Measurements from ENCODE around the gene ALPK3. TPM values are rescaled to one million over a fixed set of nuclear protein-coding genes. Genes with fewer than 3 reads are reported as not detected.

ALPK3 gene
- total and polyA plus RNA-seq, 2 donors, result 1.1 to 1.3 TPM

DNA sequence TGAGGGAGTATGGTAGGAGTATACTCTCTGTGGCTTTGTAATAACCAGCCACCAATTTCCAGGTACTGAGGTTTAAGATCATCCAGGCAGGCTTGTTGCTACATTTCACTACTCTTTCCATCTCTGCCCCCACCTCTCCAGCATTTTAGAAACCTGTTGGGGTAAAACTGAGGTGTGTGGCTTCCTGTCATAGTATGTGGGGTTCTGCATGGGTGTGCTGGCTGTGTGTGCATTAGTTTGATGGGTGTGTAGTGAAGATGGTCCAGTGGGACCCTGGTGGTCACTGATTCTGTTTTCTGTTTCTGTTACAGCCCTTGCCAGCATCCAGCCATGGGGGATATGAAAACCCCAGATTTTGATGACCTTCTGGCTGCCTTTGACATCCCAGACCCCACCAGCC is 34.8 kb upstream of the ALPK3 start:
- DNase-seq (ENCODE audit: low read depth in 6 of 9, low spot score in 9 of 9), result no peak
- Histone ChIP-seq H3K4me1 (ENCODE audit: control insufficient read depth in 2 of 2, insufficient read depth in 2 of 2, low read length in 2 of 2) (no peaks in the 10 kb centered on the region), H3K36me3 (ENCODE audit: control insufficient read depth in 2 of 2, insufficient read depth in 2 of 2, low read length in 1 of 2) (peaks cover 43 to 59% of the 10 kb centered on the region in 2 donors), H3K27me3 (ENCODE audit: control insufficient read depth in 2 of 2, insufficient read depth in 1 of 2, low read length in 1 of 2) (no peaks in the 10 kb centered on the region), H3K9me3 (ENCODE audit: control insufficient read depth in 2 of 2, insufficient read depth in 1 of 2, low read length in 1 of 2) (no peaks in the 10 kb centered on the region), H3K4me3 (ENCODE audit: low read length in 2 of 2) (no peak overlapping the region), H3K27ac (ENCODE audit: low read depth in 1 of 2, low read length in 1 of 2) (no peak overlapping the region)

DNA sequence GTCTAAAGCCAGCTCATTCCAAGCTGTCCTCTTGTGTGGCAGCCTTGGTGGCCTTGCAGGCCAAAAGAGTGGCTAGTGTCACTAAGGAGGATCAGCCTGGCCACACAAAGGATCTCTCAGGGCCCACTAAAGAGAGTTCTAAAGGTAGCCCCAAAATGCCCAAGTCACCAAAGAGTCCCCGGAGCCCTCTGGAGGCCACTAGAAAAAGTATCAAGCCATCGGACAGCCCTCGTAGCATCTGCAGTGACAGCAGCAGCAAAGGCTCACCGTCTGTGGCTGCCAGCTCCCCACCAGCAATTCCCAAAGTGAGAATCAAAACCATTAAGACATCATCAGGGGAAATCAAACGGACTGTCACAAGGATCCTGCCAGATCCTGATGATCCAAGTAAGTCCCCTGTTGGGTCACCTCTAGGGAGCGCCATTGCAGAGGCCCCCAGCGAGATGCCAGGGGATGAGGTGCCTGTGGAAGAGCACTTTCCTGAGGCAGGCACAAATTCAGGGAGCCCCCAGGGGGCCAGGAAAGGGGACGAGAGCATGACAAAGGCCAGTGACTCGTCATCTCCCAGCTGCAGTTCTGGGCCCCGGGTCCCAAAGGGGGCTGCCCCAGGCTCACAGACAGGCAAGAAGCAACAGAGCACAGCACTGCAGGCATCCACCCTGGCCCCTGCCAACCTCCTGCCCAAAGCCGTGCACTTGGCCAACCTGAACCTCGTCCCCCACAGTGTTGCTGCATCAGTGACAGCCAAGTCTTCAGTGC is 33.5 kb upstream of the ALPK3 start:
- H3K9me3 ChIP-seq (ENCODE audit: control insufficient read depth in 2 of 2, insufficient read depth in 1 of 2, low read length in 1 of 2), result no peaks in the 10 kb centered on the region
- H3K4me3 ChIP-seq (ENCODE audit: low read length in 2 of 2), result no peak overlapping the region
- H3K36me3 ChIP-seq (ENCODE audit: control insufficient read depth in 2 of 2, insufficient read depth in 2 of 2, low read length in 1 of 2), result peaks cover 38 to 61% of the 10 kb centered on the region in 2 donors
- H3K4me1 ChIP-seq (ENCODE audit: control insufficient read depth in 2 of 2, insufficient read depth in 2 of 2, low read length in 2 of 2), result no peaks in the 10 kb centered on the region
- no peaks in the 10 kb centered on the region for H3K27me3 ChIP-seq (ENCODE audit: control insufficient read depth in 2 of 2, insufficient read depth in 1 of 2, low read length in 1 of 2)
- no peak for DNase-seq (ENCODE audit: low read depth in 6 of 9, low spot score in 9 of 9)
- 96% methylated on average over 12 of the region's 12 CpGs for WGBS
- H3K27ac ChIP-seq (ENCODE audit: low read depth in 1 of 2, low read length in 1 of 2), result no peak overlapping the region

- H3K27me3 ChIP-seq (ENCODE audit: control insufficient read depth in 2 of 2, insufficient read depth in 1 of 2, low read length in 1 of 2), result no peaks in the 10 kb centered on the region
- H3K27ac ChIP-seq (ENCODE audit: low read depth in 1 of 2, low read length in 1 of 2), result no peak overlapping the region
- 95% methylated on average over 17 of the region's 17 CpGs for WGBS
- no peaks in the 10 kb centered on the region for H3K4me1 ChIP-seq (ENCODE audit: control insufficient read depth in 2 of 2, insufficient read depth in 2 of 2, low read length in 2 of 2)
- no peak overlapping the region for H3K4me3 ChIP-seq (ENCODE audit: low read length in 2 of 2)
- no peaks in the 10 kb centered on the region for H3K9me3 ChIP-seq (ENCODE audit: control insufficient read depth in 2 of 2, insufficient read depth in 1 of 2, low read length in 1 of 2)
- peaks cover 38 to 59% of the 10 kb centered on the region in 2 donors for H3K36me3 ChIP-seq (ENCODE audit: control insufficient read depth in 2 of 2, insufficient read depth in 2 of 2, low read length in 1 of 2)
- DNase-seq (ENCODE audit: low read depth in 6 of 9, low spot score in 9 of 9), result no peak
Observed at GRCh38 chr15:84784262-84784661, 32.9 kb upstream of the ALPK3 start.

DNA sequence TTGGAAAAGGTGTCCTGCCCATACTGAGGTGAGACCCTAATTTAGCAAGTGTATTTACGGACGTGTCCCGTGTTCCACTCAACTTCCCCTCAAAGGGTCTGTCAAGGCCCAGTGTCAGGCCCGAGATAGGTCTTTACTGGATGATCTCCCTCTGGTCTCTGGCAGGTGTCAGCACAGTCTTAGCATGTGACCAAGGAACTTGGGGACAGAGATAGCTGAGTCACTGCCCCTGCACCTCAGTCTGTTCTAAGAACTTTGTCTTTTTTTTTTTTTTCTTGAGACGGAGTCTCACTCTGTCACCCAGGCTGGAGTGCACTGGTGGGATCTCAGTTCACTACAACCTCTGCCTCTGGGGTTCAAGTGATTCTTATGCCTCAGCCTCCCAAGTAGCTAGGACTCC is 32.1 kb upstream of the ALPK3 start:
- Histone ChIP-seq H3K9me3 (ENCODE audit: control insufficient read depth in 2 of 2, insufficient read depth in 1 of 2, low read length in 1 of 2) (no peaks in the 10 kb centered on the region), H3K27me3 (ENCODE audit: control insufficient read depth in 2 of 2, insufficient read depth in 1 of 2, low read length in 1 of 2) (no peaks in the 10 kb centered on the region), H3K36me3 (ENCODE audit: control insufficient read depth in 2 of 2, insufficient read depth in 2 of 2, low read length in 1 of 2) (peaks cover 40 to 59% of the 10 kb centered on the region in 2 donors), H3K4me1 (ENCODE audit: control insufficient read depth in 2 of 2, insufficient read depth in 2 of 2, low read length in 2 of 2) (no peaks in the 10 kb centered on the region), H3K27ac (ENCODE audit: low read depth in 1 of 2, low read length in 1 of 2) (no peak overlapping the region), H3K4me3 (ENCODE audit: low read length in 2 of 2) (no peak overlapping the region)
- WGBS, result 77% methylated on average over 5 of the region's 5 CpGs
- DNase-seq (ENCODE audit: low read depth in 6 of 9, low spot score in 9 of 9), result no peak

- Histone ChIP-seq H3K4me3 (ENCODE audit: low read length in 2 of 2) (no peak overlapping the region), H3K4me1 (ENCODE audit: control insufficient read depth in 2 of 2, insufficient read depth in 2 of 2, low read length in 2 of 2) (no peaks in the 10 kb centered on the region), H3K27ac (ENCODE audit: low read depth in 1 of 2, low read length in 1 of 2) (no peak overlapping the region), H3K27me3 (ENCODE audit: control insufficient read depth in 2 of 2, insufficient read depth in 1 of 2, low read length in 1 of 2) (no peaks in the 10 kb centered on the region), H3K9me3 (ENCODE audit: control insufficient read depth in 2 of 2, insufficient read depth in 1 of 2, low read length in 1 of 2) (no peaks in the 10 kb centered on the region), H3K36me3 (ENCODE audit: control insufficient read depth in 2 of 2, insufficient read depth in 2 of 2, low read length in 1 of 2) (peaks cover 35 to 68% of the 10 kb centered on the region in 2 donors)
- no peak for DNase-seq (ENCODE audit: low read depth in 6 of 9, low spot score in 9 of 9)
- 97% methylated on average over 2 of the region's 2 CpGs for WGBS
Observed at GRCh38 chr15:84788500-84788899, 28.7 kb upstream of the ALPK3 start.

- 97% methylated on average over 5 of the region's 5 CpGs for WGBS
- H3K4me1 ChIP-seq (ENCODE audit: control insufficient read depth in 2 of 2, insufficient read depth in 2 of 2, low read length in 2 of 2), result no peaks in the 10 kb centered on the region
- no peaks in the 10 kb centered on the region for H3K27me3 ChIP-seq (ENCODE audit: control insufficient read depth in 2 of 2, insufficient read depth in 1 of 2, low read length in 1 of 2)
- peaks cover 27 to 59% of the 10 kb centered on the region in 2 donors for H3K36me3 ChIP-seq (ENCODE audit: control insufficient read depth in 2 of 2, insufficient read depth in 2 of 2, low read length in 1 of 2)
- H3K27ac ChIP-seq (ENCODE audit: low read depth in 1 of 2, low read length in 1 of 2), result no peak overlapping the region
- DNase-seq (ENCODE audit: low read depth in 6 of 9, low spot score in 9 of 9), result no peak
- H3K9me3 ChIP-seq (ENCODE audit: control insufficient read depth in 2 of 2, insufficient read depth in 1 of 2, low read length in 1 of 2), result no peaks in the 10 kb centered on the region
- H3K4me3 ChIP-seq (ENCODE audit: low read length in 2 of 2), result no peak overlapping the region
Observed at GRCh38 chr15:84789762-84790161, 27.4 kb upstream of the ALPK3 start.

DNA sequence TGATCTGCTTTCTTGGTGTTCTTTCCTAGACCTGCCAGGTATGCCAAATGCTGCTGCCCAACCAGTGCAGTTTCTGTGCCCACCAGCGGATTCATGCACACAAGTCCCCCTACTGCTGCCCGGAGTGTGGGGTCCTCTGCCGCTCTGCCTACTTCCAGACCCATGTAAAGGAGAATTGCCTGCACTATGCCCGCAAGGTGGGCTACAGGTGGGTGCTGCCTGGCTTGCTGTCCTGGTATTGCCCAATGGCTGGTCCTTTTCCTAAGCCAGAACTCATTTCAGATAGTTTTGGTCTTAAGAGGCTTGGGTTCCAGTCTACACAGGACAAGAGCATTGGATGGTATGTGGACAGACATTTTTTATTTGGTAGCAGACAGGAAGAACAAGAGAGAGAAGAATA is 26.5 kb upstream of the ALPK3 start:
- H3K4me1 ChIP-seq (ENCODE audit: control insufficient read depth in 2 of 2, insufficient read depth in 2 of 2, low read length in 2 of 2), result no peaks in the 10 kb centered on the region
- H3K27me3 ChIP-seq (ENCODE audit: control insufficient read depth in 2 of 2, insufficient read depth in 1 of 2, low read length in 1 of 2), result no peaks in the 10 kb centered on the region
- peaks cover 25 to 56% of the 10 kb centered on the region in 2 donors for H3K36me3 ChIP-seq (ENCODE audit: control insufficient read depth in 2 of 2, insufficient read depth in 2 of 2, low read length in 1 of 2)
- H3K27ac ChIP-seq (ENCODE audit: low read depth in 1 of 2, low read length in 1 of 2), result no peak overlapping the region
- DNase-seq (ENCODE audit: low read depth in 6 of 9, low spot score in 9 of 9), result no peak
- WGBS, result 97% methylated on average over 4 of the region's 4 CpGs
- H3K4me3 ChIP-seq (ENCODE audit: low read length in 2 of 2), result no peak overlapping the region
- no peaks in the 10 kb centered on the region for H3K9me3 ChIP-seq (ENCODE audit: control insufficient read depth in 2 of 2, insufficient read depth in 1 of 2, low read length in 1 of 2)

DNA sequence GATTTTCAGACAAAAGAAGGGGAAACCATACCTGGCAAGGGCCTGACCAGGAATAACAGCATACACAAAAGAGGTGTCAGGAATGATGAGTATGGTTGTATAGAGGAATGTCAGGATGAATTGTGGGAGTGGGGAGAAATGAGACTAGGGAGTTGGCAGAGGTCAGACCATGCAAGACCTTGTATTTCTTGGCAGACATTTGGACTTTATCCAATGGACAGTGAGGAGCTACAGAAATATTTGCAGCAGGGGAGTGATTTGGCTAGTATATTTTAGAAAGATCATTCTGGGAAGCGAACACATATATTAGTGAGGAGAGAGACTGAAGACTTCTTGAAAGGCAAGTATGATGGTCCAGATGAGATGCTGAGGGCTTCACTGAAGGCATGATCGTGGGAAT is 25.4 kb upstream of the ALPK3 start:
- WGBS, result 96% methylated on average over 2 of the region's 2 CpGs
- H3K36me3 ChIP-seq (ENCODE audit: control insufficient read depth in 2 of 2, insufficient read depth in 2 of 2, low read length in 1 of 2), result peaks cover 20 to 52% of the 10 kb centered on the region in 2 donors
- H3K4me1 ChIP-seq (ENCODE audit: control insufficient read depth in 2 of 2, insufficient read depth in 2 of 2, low read length in 2 of 2), result no peaks in the 10 kb centered on the region
- H3K9me3 ChIP-seq (ENCODE audit: control insufficient read depth in 2 of 2, insufficient read depth in 1 of 2, low read length in 1 of 2), result no peaks in the 10 kb centered on the region
- no peaks in the 10 kb centered on the region for H3K27me3 ChIP-seq (ENCODE audit: control insufficient read depth in 2 of 2, insufficient read depth in 1 of 2, low read length in 1 of 2)
- DNase-seq (ENCODE audit: low read depth in 6 of 9, low spot score in 9 of 9), result no peak
- no peak overlapping the region for H3K27ac ChIP-seq (ENCODE audit: low read depth in 1 of 2, low read length in 1 of 2)
- H3K4me3 ChIP-seq (ENCODE audit: low read length in 2 of 2), result no peak overlapping the region

GRCh38 chr15:84793431-84794161 is 23.6 kb upstream of the ALPK3 start:
- no peak for DNase-seq (ENCODE audit: low read depth in 6 of 9, low spot score in 9 of 9)
- WGBS, result 99% methylated on average over 7 of the region's 7 CpGs
- Histone ChIP-seq H3K9me3 (ENCODE audit: control insufficient read depth in 2 of 2, insufficient read depth in 1 of 2, low read length in 1 of 2) (no peaks in the 10 kb centered on the region), H3K4me3 (ENCODE audit: low read length in 2 of 2) (no peak overlapping the region), H3K4me1 (ENCODE audit: control insufficient read depth in 2 of 2, insufficient read depth in 2 of 2, low read length in 2 of 2) (no peaks in the 10 kb centered on the region), H3K27ac (ENCODE audit: low read depth in 1 of 2, low read length in 1 of 2) (no peak overlapping the region), H3K36me3 (ENCODE audit: control insufficient read depth in 2 of 2, insufficient read depth in 2 of 2, low read length in 1 of 2) (peaks cover 31 to 58% of the 10 kb centered on the region in 2 donors), H3K27me3 (ENCODE audit: control insufficient read depth in 2 of 2, insufficient read depth in 1 of 2, low read length in 1 of 2) (no peaks in the 10 kb centered on the region)

Measured in thymus (tissue), 11 donors.